B cell (primary cell): ENCODE measurements around the gene EGFR. TPM values are rescaled to one million over a fixed set of nuclear protein-coding genes. Genes with fewer than 3 reads are reported as not detected.

Experiments
- ATAC-seq: fragments of 200-7000 bp; cut with Tn5 transposase; one replicate; pipeline ENCODE4 v1.10.0; 2021; ENCODE audit warnings: low read depth, mild to moderate bottlenecking, moderate number of reproducible peaks, moderate library complexity
- CTCF ChIA-PET: fragments of 350-600 bp; sonication (Branson Sonifier 250); formaldehyde crosslinking; loops from one replicate; lab custom pipeline; 2021; ENCODE audit warnings: antibody characterized with exemption, inconsistent platforms; lab: Charles Lee
- POLR2A ChIA-PET: fragments of 350-600 bp; sonication (Branson Sonifier 250); formaldehyde crosslinking; loops from one replicate; lab custom pipeline; 2021; ENCODE audit warnings: antibody characterized with exemption; lab: Charles Lee
- DNase-seq: peaks from one replicate; pipeline ENCODE4 v3.0.0; 2013
- H2AFZ ChIP-seq: 2 replicates; pipeline ENCODE4 v1.6.1; 2012; ENCODE audit warnings: mild to moderate bottlenecking, low read depth, low read length; ENCODE audit not compliant: insufficient read depth, poor library complexity, severe bottlenecking
- H3K27ac ChIP-seq, 2 donors: 1 replicate in 1 of 2; 2 replicates in 1 of 2; pipeline ENCODE4 v1.5.1; 2012 to 2013; ENCODE audit warnings: low read length in 2 of 2, mild to moderate bottlenecking in 2 of 2, moderate library complexity in 1 of 2
- H3K27me3 ChIP-seq, 4 experiments: fragments of 200-600 bp in 1 of 4; sonication (generic) in 1 of 4; replicated peaks in 1 of 4; 1 replicate in 2 of 4; 2 replicates in 2 of 4; pipeline versions ENCODE4 v1.6.1 to v1.7.0; 2013 to 2016; ENCODE audit warnings: low read length in 3 of 4, mild to moderate bottlenecking in 2 of 4, mixed read lengths in 1 of 4, moderate library complexity in 1 of 4; ENCODE audit not compliant: insufficient read depth in 4 of 4, control insufficient read depth in 3 of 4; ENCODE audit errors: control extremely low read depth in 1 of 4
- H3K36me3 ChIP-seq, 2 experiments: replicated peaks in 1 of 2; 1 replicate in 1 of 2; 2 replicates in 1 of 2; pipeline versions ENCODE4 v1.6.1 to v1.7.1; 2013; ENCODE audit warnings: low read length in 1 of 2; ENCODE audit not compliant: insufficient read depth in 2 of 2, control insufficient read depth in 1 of 2; ENCODE audit errors: control extremely low read depth in 1 of 2, extremely low read depth in 1 of 2
- H3K4me1 ChIP-seq, 2 donors: fragments of 200-600 bp in 1 of 2; sonication (generic) in 1 of 2; 1 replicate in 1 of 2; 2 replicates in 1 of 2; pipeline versions ENCODE4 v1.5.1 to v1.6.1; 2013 to 2017; ENCODE audit warnings: low read length in 2 of 2; ENCODE audit not compliant: control insufficient read depth in 2 of 2, insufficient read depth in 2 of 2
- H3K4me2 ChIP-seq: replicated peaks from 2 replicates; pipeline ENCODE3; 2012; ENCODE audit warnings: mild to moderate bottlenecking, low read depth, low read length; ENCODE audit not compliant: poor library complexity, severe bottlenecking
- H3K4me3 ChIP-seq, 5 experiments: fragments of 200-600 bp in 1 of 5; sonication (generic) in 1 of 5; 1 replicate in 3 of 5; 2 replicates in 2 of 5; pipeline versions ENCODE4 v1.5.1 to v1.7.0; 2011 to 2016; ENCODE audit warnings: low read length in 4 of 5, mild to moderate bottlenecking in 4 of 5, low read depth in 2 of 5, control low read depth in 1 of 5, moderate library complexity in 1 of 5; ENCODE audit not compliant: insufficient read depth in 1 of 5; ENCODE audit errors: control extremely low read depth in 1 of 5, extremely low read depth in 1 of 5
- H3K79me2 ChIP-seq: fragments of 200-600 bp; sonication (generic); one replicate; pipeline ENCODE4 v1.6.0; 2016; ENCODE audit warnings: low read length; ENCODE audit not compliant: control insufficient read depth, insufficient read depth
- H3K9ac ChIP-seq: fragments of 200-600 bp; sonication (generic); 2 replicates; pipeline ENCODE4 v1.6.1; 2017; ENCODE audit warnings: mild to moderate bottlenecking, low read length, moderate library complexity
- H3K9me3 ChIP-seq, 3 donors: one replicate each; pipeline versions ENCODE4 v1.6.1 to v1.7.1; 2013; ENCODE audit warnings: low read length in 2 of 3; ENCODE audit not compliant: control insufficient read depth in 2 of 3, insufficient read depth in 1 of 3; ENCODE audit errors: control extremely low read depth in 1 of 3
- H4K20me1 ChIP-seq: 2 replicates; pipeline ENCODE4 v1.6.0; 2012; ENCODE audit warnings: mild to moderate bottlenecking, low read length; ENCODE audit not compliant: insufficient read depth, control insufficient read depth, poor library complexity, severe bottlenecking
- H3K27ac Mint-ChIP-seq: one replicate; pipeline ENCODE4 v1.8.0; 2021; ENCODE audit warnings: mixed read lengths
- H3K27me3 Mint-ChIP-seq: one replicate; pipeline ENCODE4 v1.8.0; 2021; ENCODE audit warnings: mixed read lengths
- H3K4me1 Mint-ChIP-seq: one replicate; pipeline ENCODE4 v1.8.0; 2021; ENCODE audit warnings: mixed read lengths
- H3K4me3 Mint-ChIP-seq: one replicate; pipeline ENCODE4 v1.8.0; 2021; ENCODE audit warnings: mixed read lengths
- H3K9me3 Mint-ChIP-seq: one replicate; pipeline ENCODE4 v1.8.0; 2022; ENCODE audit warnings: mixed read lengths; ENCODE audit not compliant: insufficient read depth
- CTCF ChIP-seq: fragments of 200-600 bp; IDR thresholded peaks from one replicate; pipeline ENCODE4 v1.8.0; 2022; ENCODE audit warnings: antibody characterized with exemption, mild to moderate bottlenecking
- EZH2 ChIP-seq: IDR thresholded peaks from 2 replicates; pipeline ENCODE4 v1.6.1; 2012; ENCODE audit warnings: borderline replicate concordance, low read depth, mild to moderate bottlenecking, moderate library complexity, low read length; ENCODE audit not compliant: insufficient read depth, poor library complexity, severe bottlenecking
- WGBS: methylation state at CpG from one replicate; pipeline ENCODE4 v1.1.5; 2013; ENCODE audit warnings: missing lambda C conversion rate; ENCODE audit not compliant: insufficient coverage; 5-methylcytosine and 5-hydroxymethylcytosine counted together
- intact Hi-C: fragments of 100-400 bp; cut with micrococcal nuclease; formaldehyde crosslinking; loops from one replicate; pipeline ENCODE4 v1.10.0; 2022
- polyA plus RNA-seq: library from polyadenylated mRNA; depleted of rRNA; stranded (reverse); fragments of >200 nt; gene quantifications from 2 replicates; pipeline ENCODE4 v1.2.3, GENCODE V29; 2012
- total RNA-seq, 2 donors: library from RNA; stranded (reverse); fragments of 120-200 nt in 1 of 2; gene quantifications; 1 replicate in 1 of 2; 2 replicates in 1 of 2; pipeline versions ENCODE4 v1.2.3 to v1.2.4, GENCODE V29; 2013 to 2022

Gene EGFR
- total and polyA plus RNA-seq, 2 donors (not counting 1 experiment from before 2014, with no cell fraction given): not detected

DNA sequence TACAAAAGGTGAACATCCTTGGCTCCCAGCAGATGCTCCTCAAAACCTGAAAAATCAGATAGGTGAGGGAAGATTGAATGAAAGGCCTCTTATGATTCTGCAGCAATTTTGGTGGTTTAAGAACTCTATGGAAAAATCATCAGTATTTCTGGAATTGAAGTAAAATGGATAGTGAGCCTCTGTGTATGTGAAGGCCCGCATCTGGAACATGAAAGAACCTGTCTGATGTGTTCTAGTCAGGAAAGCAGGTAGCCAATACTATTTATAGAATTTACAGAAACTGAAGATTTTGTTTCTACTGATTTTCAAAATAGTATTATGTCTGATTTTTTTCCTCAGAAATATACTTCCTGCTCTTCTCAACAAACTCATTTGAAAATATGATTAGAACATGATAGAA lies 37.3 kb downstream of the EGFR start:
- no peak overlapping the region for H3K27ac ChIP-seq
- intact Hi-C loops: no loop called here
- H3K4me1 Mint-ChIP-seq: no peaks in the 10 kb centered on the region
- H3K27me3 ChIP-seq: peaks cover 0 to 2% (median 1%) of the 10 kb centered on the region in 4 experiments
- H2AFZ ChIP-seq: no peak overlapping the region
- no peak overlapping the region for H3K27ac Mint-ChIP-seq
- TF ChIP-seq EZH2: no peak
- TF ChIP-seq CTCF: no peak
- no peak for ATAC-seq
- H3K4me1 ChIP-seq: no peaks in the 10 kb centered on the region
- no peak overlapping the region for H3K4me3 ChIP-seq
- POLR2A ChIA-PET: no interaction called here
- no peak overlapping the region for H3K4me3 Mint-ChIP-seq
- H3K36me3 ChIP-seq: no peaks in the 10 kb centered on the region
- WGBS: no CpG with 5 or more reads among the region's 1 CpG
- CTCF ChIA-PET: no interaction called here
- no peak for DNase-seq
- no peaks in the 10 kb centered on the region for H3K9me3 Mint-ChIP-seq
- H3K27me3 Mint-ChIP-seq: peaks cover 15% of the 10 kb centered on the region
- H3K4me2 ChIP-seq: no peak overlapping the region
- peaks cover 0 to 8% (median 0%) of the 10 kb centered on the region in 3 donors for H3K9me3 ChIP-seq
- no peaks in the 10 kb centered on the region for H4K20me1 ChIP-seq
- no peaks in the 10 kb centered on the region for H3K79me2 ChIP-seq
- no peak overlapping the region for H3K9ac ChIP-seq

DNA sequence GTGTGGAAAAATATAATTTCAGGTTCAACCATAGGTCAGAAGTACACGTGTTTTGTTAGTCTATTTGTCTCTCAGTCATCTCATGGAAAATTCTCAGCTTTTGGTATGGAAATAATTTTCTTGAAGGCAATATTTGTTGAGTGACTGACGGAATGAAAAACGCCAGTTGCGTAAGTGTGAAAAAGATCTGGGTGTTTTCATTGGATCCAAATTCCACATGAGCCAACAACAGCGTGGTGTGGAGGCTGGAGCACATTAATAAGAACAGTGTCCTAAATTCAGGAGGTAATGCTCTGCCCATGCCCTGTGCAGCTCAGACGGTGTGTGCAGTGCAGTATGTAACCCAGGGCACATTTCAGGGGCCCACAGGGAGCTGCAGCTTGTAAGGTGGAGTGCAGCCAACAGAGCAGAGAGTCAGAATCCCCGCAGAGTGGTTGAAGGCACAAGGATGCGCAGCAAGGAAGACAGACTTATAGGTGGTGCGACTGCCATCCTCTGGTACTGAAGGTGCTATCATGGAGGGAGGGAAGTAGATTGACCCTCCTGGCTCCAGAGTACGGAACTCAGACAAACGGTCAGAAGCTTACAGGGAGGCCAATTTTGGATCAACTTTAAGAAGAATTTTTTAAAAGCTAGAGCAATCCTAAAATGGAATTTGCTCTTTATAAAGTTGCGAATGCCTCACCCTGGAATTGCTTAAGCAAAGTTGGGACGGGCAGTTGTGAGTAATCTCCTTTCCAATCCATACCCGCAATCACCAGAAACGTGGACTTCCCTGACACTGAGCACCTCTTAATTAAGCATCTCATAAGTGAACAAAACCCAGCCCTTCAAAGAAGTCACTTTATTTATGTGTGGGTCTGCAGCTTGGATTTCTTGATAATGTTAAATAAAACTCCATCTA lies 38.0 kb downstream of the EGFR start:
- Mint-ChIP-seq H3K9me3 (no peaks in the 10 kb centered on the region), H3K27ac (no peak overlapping the region), H3K27me3 (peaks cover 20% of the 10 kb centered on the region), H3K4me1 (no peaks in the 10 kb centered on the region), H3K4me3 (no peak overlapping the region)
- H3K79me2 ChIP-seq: no peaks in the 10 kb centered on the region
- ATAC-seq: no peak
- no peak overlapping the region for H3K4me2 ChIP-seq
- intact Hi-C loops: no loop called here
- H2AFZ ChIP-seq: no peak overlapping the region
- H3K27me3 ChIP-seq: peaks cover 0 to 2% (median 1%) of the 10 kb centered on the region in 4 experiments
- H3K4me1 ChIP-seq: no peaks in the 10 kb centered on the region
- TF ChIP-seq EZH2 (no peak), CTCF (no peak)
- H3K4me3 ChIP-seq: no peak overlapping the region
- H3K36me3 ChIP-seq: no peaks in the 10 kb centered on the region
- H4K20me1 ChIP-seq: no peaks in the 10 kb centered on the region
- no peak overlapping the region for H3K27ac ChIP-seq
- POLR2A ChIA-PET: no interaction called here
- DNase-seq: no peak
- peaks cover 0 to 8% (median 0%) of the 10 kb centered on the region in 3 donors for H3K9me3 ChIP-seq
- H3K9ac ChIP-seq: no peak overlapping the region
- CTCF ChIA-PET: no interaction called here
- WGBS: 89% methylated on average over 12 of the region's 15 CpGs
